ENCODE data around the gene NQO1. TPM values are rescaled to one million over a fixed set of nuclear protein-coding genes. Genes with fewer than 3 reads are reported as not detected.

Gene NQO1
- total and polyA plus RNA-seq, 2 of the 13 experiments (the other 11 are each of a cell fraction or from before 2014, with no cell fraction given): 464 to 1,060 TPM

DNA sequence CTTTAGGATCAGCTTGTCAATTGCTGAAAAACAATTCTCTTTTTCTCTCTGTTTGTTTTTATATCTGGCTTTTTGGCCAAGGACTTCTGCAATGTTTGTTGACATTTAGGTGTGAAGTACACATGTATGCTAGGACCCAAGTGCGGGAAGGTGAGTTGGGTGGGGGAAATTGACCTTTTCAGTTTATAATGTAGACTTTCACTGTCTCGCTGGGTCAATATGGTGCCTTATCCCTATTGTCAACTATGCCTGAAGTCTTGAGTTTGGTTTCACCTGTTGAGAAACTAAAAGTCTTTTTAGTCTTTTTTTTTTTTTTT is 45.2 kb upstream of the NQO1 start (continued):
- TF ChIP-seq, protein P1, sequence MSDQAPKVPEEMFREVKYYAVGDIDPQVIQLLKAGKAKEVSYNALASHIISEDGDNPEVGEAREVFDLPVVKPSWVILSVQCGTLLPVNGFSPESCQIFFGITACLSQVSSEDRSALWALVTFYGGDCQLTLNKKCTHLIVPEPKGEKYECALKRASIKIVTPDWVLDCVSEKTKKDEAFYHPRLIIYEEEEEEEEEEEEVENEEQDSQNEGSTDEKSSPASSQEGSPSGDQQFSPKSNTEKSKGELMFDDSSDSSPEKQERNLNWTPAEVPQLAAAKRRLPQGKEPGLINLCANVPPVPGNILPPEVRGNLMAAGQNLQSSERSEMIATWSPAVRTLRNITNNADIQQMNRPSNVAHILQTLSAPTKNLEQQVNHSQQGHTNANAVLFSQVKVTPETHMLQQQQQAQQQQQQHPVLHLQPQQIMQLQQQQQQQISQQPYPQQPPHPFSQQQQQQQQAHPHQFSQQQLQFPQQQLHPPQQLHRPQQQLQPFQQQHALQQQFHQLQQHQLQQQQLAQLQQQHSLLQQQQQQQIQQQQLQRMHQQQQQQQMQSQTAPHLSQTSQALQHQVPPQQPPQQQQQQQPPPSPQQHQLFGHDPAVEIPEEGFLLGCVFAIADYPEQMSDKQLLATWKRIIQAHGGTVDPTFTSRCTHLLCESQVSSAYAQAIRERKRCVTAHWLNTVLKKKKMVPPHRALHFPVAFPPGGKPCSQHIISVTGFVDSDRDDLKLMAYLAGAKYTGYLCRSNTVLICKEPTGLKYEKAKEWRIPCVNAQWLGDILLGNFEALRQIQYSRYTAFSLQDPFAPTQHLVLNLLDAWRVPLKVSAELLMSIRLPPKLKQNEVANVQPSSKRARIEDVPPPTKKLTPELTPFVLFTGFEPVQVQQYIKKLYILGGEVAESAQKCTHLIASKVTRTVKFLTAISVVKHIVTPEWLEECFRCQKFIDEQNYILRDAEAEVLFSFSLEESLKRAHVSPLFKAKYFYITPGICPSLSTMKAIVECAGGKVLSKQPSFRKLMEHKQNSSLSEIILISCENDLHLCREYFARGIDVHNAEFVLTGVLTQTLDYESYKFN (CRISPR knock-in tag; conservative IDR thresholded peaks at IDR 0.05): peak; percentile 33; the same call in 1 of the 2 replicates
- TF ChIP-seq ELF4 (CRISPR knock-in tag; IDR thresholded peaks at IDR 0.05; ENCODE audit: borderline replicate concordance) (no peak), EHMT2 (IDR thresholded peaks at IDR 0.05; ENCODE audit: borderline replicate concordance, low read depth, low read length) (no peak), JUNB (CRISPR knock-in tag; IDR thresholded peaks at IDR 0.05; ENCODE audit: borderline replicate concordance) (no peak), REL (CRISPR knock-in tag; conservative IDR thresholded peaks at IDR 0.05) (no peak), MTF1 (CRISPR knock-in tag; IDR thresholded peaks at IDR 0.05) (no peak), ZNF710 (CRISPR knock-in tag; IDR thresholded peaks at IDR 0.05; ENCODE audit: borderline replicate concordance) (0 out of 2 replicates have a peak, but pooled peaks have one; percentile 32), CREM (IDR thresholded peaks at IDR 0.05) (no peak), CREM (CRISPR knock-in tag; IDR thresholded peaks at IDR 0.05) (no peak), ZSCAN25 (CRISPR knock-in tag; IDR thresholded peaks at IDR 0.05) (no peak), ZNF75D (CRISPR knock-in tag; IDR thresholded peaks at IDR 0.05; ENCODE audit: borderline replicate concordance) (no peak), MAZ (IDR thresholded peaks at IDR 0.05; ENCODE audit: borderline replicate concordance, low read depth, low read length) (no peak), MAZ (CRISPR knock-in tag; IDR thresholded peaks at IDR 0.05; ENCODE audit: low read depth) (no peak), ZNF879 (CRISPR knock-in tag; IDR thresholded peaks at IDR 0.05) (no peak), FOXA1 (IDR thresholded peaks at IDR 0.05) (no peak), FOXA1 (CRISPR knock-in tag; IDR thresholded peaks at IDR 0.05) (peak; percentile 71), ARID3A (IDR thresholded peaks at IDR 0.05; ENCODE audit: low read depth, low read length) (no peak), HMGXB4 (CRISPR knock-in tag; IDR thresholded peaks at IDR 0.05; ENCODE audit: borderline replicate concordance in 1 of 2, low read depth in 1 of 2) (no peak)
- TF ChIP-seq, protein P2, sequence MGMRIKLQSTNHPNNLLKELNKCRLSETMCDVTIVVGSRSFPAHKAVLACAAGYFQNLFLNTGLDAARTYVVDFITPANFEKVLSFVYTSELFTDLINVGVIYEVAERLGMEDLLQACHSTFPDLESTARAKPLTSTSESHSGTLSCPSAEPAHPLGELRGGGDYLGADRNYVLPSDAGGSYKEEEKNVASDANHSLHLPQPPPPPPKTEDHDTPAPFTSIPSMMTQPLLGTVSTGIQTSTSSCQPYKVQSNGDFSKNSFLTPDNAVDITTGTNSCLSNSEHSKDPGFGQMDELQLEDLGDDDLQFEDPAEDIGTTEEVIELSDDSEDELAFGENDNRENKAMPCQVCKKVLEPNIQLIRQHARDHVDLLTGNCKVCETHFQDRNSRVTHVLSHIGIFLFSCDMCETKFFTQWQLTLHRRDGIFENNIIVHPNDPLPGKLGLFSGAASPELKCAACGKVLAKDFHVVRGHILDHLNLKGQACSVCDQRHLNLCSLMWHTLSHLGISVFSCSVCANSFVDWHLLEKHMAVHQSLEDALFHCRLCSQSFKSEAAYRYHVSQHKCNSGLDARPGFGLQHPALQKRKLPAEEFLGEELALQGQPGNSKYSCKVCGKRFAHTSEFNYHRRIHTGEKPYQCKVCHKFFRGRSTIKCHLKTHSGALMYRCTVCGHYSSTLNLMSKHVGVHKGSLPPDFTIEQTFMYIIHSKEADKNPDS (CRISPR knock-in tag; IDR thresholded peaks at IDR 0.05): no peak

All from HepG2 (cell line).